Measurements from ENCODE around the gene IGSF3. TPM values are rescaled to one million over a fixed set of nuclear protein-coding genes. Genes with fewer than 3 reads are reported as not detected.

IGSF3 gene
- total and polyA plus RNA-seq, 9 donors: 0.38 to 2.1 (median 1.0) TPM

GRCh38 chr1:116692879-116693278 is 25.3 kb upstream of the IGSF3 start:
- Histone ChIP-seq H3K9me3 (no peaks in the 10 kb centered on the region), H3K27me3 (no peaks in the 10 kb centered on the region), H3K4me1 (ENCODE audit: insufficient read depth) (no peaks in the 10 kb centered on the region), H3K4me3 (no peak overlapping the region), H3K27ac (no peak overlapping the region), H3K36me3 (no peaks in the 10 kb centered on the region)
- 60 to 65% (median 64%) methylated on average over 3 of the region's 3 CpGs for WGBS, 3 donors
- no peak for DNase-seq
- no peak for TF ChIP-seq POLR2A (IDR thresholded peaks at IDR 0.05)
- no peak for TF ChIP-seq CTCF (IDR thresholded peaks at IDR 0.05)
- no peak for TF ChIP-seq EP300 (IDR thresholded peaks at IDR 0.05)
- intact Hi-C loops (cut with DNase I): loop anchor here in 1 of 4 donors (1.0 kb wide), 1 partner anchor 11 kb away; no protein-coding TSS in a partner anchor

GRCh38 chr1:116690849-116691406 is 23.4 kb upstream of the IGSF3 start:
- H3K36me3 ChIP-seq: no peaks in the 10 kb centered on the region
- no peak overlapping the region for H3K27ac ChIP-seq
- 9 to 11% (median 9%) methylated on average over 3 of the region's 3 CpGs for WGBS, 3 donors
- no peak for DNase-seq
- H3K4me3 ChIP-seq: no peak overlapping the region
- no peaks in the 10 kb centered on the region for H3K4me1 ChIP-seq (ENCODE audit: insufficient read depth)
- intact Hi-C loops (cut with DNase I): no loop called here
- H3K27me3 ChIP-seq: no peaks in the 10 kb centered on the region
- H3K9me3 ChIP-seq: no peaks in the 10 kb centered on the region
- TF ChIP-seq POLR2A (IDR thresholded peaks at IDR 0.05): no peak
- no peak for TF ChIP-seq EP300 (IDR thresholded peaks at IDR 0.05)
- TF ChIP-seq CTCF (IDR thresholded peaks at IDR 0.05): no peak

GRCh38 chr1:116690396-116690848 is 22.9 kb upstream of the IGSF3 start:
- no peaks in the 10 kb centered on the region for H3K4me1 ChIP-seq (ENCODE audit: insufficient read depth)
- DNase-seq: no peak
- no peak overlapping the region for H3K27ac ChIP-seq
- H3K9me3 ChIP-seq: no peaks in the 10 kb centered on the region
- H3K27me3 ChIP-seq: no peaks in the 10 kb centered on the region
- intact Hi-C loops (cut with DNase I): no loop called here
- H3K4me3 ChIP-seq: no peak overlapping the region
- no peaks in the 10 kb centered on the region for H3K36me3 ChIP-seq
- 42 to 45% (median 45%) methylated on average over 2 of the region's 2 CpGs for WGBS, 3 donors
- TF ChIP-seq CTCF (IDR thresholded peaks at IDR 0.05) (no peak), POLR2A (IDR thresholded peaks at IDR 0.05) (no peak), EP300 (IDR thresholded peaks at IDR 0.05) (no peak)

- WGBS, 3 donors: 72 to 82% (median 80%) methylated on average over 4 of the region's 4 CpGs
- no peaks in the 10 kb centered on the region for H3K27me3 ChIP-seq
- no peak overlapping the region for H3K27ac ChIP-seq
- TF ChIP-seq POLR2A (IDR thresholded peaks at IDR 0.05): no peak
- TF ChIP-seq EP300 (IDR thresholded peaks at IDR 0.05): no peak
- TF ChIP-seq CTCF (IDR thresholded peaks at IDR 0.05): no peak
- intact Hi-C loops (cut with DNase I): no loop called here
- H3K4me3 ChIP-seq: no peak overlapping the region
- no peaks in the 10 kb centered on the region for H3K4me1 ChIP-seq (ENCODE audit: insufficient read depth)
- no peak for DNase-seq
- no peaks in the 10 kb centered on the region for H3K9me3 ChIP-seq
- H3K36me3 ChIP-seq: no peaks in the 10 kb centered on the region
Measured at GRCh38 chr1:116686723-116687352, 19.3 kb upstream of the IGSF3 start.
